Measurements from ENCODE around the gene GOLGA7B.
"Not testable (repeated sequence)": the region's sequence is repeated elsewhere in the genome, so short reads cannot be mapped to it uniquely, and the experiment has no call there.

GOLGA7B gene

DNA sequence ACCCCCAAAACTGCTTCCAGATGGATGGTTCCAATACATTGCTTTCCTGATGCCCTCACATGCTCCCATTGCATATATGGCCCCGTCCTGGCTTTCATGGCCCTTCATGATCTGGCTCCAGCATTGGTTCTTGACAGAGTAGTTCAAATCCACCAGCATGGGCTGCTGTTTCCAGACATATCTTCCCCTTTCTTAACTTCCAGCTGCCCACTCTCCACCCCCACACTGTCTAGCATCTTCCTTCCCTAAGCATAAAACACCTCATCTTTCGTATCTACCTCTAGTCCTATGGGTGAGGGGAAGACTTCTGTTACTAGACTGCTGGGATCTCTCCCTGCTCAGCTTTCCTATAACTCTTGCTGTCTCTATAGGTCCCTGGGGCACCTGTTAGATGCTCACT, 13.2 kb upstream of the GOLGA7B start:
- DNase-seq (ENCODE audit: low read depth): no peak

DNA sequence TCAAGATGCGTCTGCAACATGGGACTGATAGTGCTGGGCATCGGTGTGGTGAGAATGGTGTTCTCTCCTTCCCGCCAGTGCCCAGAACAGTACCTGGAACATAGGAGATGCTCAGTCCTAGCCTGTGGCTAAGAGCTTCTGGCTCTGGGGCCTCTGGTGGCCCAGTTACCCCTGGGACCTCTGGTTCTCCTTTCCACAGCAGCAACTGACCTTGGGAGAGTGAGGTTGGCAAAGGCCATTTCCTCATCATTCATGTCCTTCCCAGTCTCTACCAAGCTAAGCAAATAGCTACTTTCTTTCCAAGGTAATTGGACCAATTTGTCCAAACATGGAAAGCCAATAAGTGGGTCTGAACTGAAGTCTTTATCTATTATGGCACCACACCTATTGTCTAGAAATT, 11.6 kb upstream of the GOLGA7B start:
- no peak for DNase-seq (ENCODE audit: low read depth)

DNA sequence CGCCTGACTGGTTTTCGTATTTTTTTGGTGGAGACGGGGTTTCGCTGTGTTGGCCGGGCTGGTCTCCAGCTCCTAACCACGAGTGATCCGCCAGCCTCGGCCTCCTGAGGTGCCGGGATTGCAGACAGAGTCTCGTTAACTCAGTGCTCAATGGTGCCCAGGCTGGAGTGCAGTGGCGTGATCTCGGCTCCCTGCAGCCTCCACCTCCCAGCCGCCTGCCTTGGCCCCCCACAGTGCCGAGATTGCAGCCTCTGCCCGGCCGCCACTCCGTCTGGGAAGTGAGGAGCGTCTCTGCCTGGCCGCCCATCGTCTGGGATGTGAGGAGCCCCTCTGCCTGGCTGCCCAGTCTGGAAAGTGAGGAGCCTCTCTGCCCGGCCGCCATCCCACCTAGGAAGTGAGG, 8.5 kb upstream of the GOLGA7B start:
- DNase-seq (ENCODE audit: low read depth): not testable (repeated sequence)

DNA sequence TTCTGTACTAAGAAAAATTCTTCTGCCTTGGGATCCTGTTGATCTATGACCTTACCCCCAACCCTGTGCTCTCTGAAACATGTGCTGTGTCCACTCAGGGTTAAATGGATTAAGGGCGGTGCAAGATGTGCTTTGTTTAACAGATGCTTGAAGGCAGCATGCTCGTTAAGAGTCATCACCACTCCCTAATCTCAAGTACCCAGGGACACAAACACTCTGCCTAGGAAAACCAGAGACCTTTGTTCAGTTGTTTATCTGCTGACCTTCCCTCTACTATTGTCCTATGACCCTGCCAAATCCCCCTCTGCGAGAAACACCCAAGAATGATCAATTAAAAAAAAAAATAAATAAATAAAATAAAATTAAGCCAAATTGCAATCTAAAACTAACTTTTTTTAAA, 7.5 kb upstream of the GOLGA7B start:
- not testable (repeated sequence) for DNase-seq (ENCODE audit: low read depth)

DNA sequence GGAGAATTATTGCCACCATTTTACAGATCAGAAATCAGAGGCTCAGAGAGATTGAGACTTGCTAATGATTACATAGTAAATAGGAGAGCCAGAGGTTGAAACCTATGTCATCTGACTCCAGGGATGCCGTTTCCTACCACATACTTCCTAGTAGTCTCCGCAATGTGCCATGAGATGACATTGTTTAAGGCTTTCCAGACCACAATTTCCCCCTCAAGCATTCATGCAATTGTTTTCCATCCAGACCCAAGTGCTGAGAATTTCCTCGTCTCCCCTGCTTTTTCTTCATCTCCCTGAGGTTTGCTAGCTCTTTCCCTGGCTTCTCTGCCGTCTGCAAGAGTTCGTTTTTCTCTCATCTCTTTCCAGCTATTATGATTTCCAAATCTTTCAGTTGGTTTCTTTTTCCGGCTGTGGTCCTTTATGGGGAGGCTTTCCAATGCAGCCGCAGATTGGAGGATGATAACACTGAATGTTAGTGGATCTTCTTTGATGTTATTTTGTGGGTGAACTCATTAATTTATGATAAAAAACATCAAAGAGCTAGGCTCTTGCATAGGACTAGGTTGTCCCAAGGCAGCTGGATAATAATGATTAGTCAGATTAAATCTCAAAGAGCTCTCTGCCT, 6.9 kb upstream of the GOLGA7B start:
- no peak for DNase-seq (ENCODE audit: low read depth)

DNA sequence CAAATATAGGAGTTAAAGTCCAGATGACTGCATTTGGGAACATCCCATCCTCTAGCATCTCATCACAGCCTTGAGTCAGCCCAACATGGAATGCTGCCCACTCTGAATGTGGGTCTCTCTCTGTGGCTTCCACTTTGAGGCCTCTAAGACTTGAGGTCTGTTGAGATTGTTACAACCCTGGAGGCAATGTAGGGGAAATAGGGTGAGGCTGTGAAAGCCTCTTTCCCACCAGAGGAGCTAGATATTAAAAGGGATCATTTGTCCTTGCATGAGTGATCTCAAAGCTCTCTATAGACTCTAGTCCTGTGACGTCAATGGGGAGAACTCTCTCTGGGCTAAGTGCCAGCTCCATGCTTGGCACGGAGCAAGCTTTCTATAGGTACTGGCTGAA, 6.4 kb upstream of the GOLGA7B start:
- no peak for DNase-seq (ENCODE audit: low read depth)

DNA sequence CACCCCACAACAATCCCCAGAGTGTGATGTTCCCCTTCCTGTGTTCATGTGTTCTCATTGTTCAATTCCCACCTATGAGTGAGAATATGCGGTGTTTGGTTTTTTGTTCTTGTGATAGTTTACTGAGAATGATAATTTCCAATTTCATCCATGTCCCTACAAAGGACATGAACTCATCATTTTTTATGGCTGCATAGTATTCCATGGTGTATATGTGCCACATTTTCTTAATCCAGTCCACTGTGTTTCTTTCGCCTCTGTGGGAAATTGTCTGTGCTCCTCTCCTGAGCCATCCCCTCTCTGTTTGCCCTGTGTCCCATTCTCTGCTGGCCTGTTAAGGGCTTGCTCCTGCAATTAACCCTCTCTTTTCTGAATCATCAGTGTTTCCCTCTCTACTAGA, 5.7 kb upstream of the GOLGA7B start:
- not testable (repeated sequence) for DNase-seq (ENCODE audit: low read depth)

DNA sequence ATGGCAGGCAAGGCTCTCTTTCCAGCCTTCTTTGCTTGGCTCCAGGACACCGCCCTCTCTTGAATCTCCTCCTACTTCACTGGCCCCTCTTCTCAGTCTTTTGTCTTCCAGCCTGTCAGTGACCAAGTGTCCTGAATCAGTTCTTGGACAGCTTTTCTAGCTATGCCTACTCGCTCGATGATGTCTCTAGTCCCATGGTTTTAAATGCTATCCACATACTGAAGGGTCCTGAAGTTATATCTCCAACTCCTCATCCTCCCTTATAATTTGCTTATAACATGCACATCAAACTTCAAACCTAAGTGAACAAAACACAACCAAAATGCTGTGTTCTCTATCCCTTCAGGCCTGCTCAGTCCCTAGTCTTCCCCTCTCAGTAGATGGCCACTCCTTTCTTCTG, 5.0 kb upstream of the GOLGA7B start:
- DNase-seq (ENCODE audit: low read depth): no peak

DNA sequence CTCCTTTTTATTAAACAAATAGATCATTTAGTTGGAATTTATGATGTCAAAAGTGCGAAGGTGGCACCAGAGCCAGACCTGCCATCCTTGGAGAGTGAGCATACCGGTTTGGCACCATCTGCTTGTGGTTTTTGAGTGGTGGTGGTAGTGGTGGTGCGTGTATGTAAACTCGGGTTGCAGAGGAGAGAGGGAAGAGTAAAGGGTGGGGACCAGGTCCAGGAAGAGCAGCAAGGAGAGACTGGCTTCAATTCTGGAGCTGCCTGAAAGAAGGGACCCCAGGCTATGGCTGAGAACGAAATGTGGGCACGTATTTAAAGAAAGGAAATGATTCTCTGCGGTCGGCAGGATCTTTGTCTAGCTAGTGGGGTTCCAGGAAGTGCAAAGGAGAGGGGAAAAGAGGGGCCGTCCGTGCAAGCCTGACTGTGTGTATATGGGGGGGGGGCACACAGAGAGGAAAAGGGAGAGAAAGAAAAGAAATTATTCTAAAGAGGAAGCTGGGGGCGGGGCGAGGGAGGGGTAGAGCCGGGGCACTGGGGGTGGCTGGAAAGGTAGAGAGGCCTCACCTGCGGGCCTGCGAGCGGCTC, 448 bp upstream of the GOLGA7B start:
- DNase-seq (ENCODE audit: low read depth): no peak

DNA sequence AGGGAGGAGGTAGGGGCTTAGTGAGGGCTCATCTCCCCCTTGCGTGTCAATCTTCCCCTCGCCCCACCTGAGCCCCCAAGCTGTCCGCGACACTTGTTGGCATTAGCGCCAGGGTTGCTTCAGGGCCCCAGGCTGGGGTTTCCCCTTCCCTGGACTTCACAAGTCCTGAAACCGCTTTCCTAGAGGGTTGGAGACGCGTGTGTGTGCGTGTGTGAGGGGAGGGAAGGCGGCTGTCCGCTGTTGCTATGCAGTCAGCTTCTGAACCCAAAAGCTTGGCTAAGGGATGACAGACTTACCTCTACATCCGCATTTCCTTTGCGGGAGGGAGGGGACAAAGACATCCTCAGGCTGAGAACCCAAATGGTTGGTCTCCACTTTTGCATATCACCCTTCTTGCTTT, 803 bp downstream of the GOLGA7B start:
- DNase-seq (ENCODE audit: low read depth): no peak

DNA sequence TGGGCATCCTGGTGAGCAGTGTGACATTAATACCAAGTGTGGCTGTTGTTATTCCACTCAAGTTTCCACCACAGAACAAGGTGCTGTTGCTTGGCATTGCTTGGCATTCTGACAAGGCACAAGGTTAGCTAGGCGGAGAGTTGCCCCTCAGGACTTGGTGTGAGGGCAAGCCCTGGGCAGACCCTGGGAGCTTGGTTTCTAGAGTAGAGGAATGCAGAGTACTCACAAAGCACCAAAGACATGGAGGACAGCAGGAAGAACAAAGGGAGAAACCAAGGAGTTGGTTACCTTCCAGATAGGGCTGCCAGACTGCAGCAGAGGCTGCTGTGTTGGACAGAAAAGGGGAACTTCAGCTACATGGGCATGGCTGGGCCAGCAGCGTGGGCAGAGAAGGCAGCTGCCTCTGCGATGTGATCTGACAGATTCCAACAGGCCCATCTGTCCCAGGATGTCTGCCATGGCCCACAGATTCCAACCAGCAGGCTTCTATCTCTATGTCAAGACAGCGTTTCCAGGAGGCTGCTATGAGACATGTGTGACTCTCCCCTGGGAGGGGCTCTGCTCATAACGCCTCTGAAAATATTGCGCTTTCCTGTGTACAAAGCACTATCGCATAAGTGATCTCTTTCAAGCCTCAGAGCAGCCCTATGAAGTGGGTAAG, 1.8 kb downstream of the GOLGA7B start:
- no peak for DNase-seq (ENCODE audit: low read depth)

DNA sequence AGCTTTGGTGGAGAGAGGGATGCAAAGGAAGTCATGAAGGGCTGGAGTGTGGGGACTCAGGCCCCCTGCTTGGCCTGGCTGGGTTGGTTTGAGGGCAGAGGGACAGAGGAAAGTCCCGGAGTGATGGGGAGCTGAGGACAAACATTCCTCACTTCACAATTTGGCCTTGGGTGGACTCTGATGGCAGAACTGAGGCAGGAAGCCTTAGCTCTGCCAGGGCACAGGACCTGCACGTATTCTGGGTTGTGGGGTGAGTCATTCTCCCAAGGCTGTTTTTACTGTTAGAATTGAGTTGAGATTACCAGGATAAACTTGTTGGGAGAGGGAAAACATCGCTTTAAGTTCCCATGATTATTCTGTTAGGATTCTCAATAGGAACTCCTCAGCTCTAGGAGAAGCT, 2.6 kb downstream of the GOLGA7B start:
- no peak for DNase-seq (ENCODE audit: low read depth)

DNA sequence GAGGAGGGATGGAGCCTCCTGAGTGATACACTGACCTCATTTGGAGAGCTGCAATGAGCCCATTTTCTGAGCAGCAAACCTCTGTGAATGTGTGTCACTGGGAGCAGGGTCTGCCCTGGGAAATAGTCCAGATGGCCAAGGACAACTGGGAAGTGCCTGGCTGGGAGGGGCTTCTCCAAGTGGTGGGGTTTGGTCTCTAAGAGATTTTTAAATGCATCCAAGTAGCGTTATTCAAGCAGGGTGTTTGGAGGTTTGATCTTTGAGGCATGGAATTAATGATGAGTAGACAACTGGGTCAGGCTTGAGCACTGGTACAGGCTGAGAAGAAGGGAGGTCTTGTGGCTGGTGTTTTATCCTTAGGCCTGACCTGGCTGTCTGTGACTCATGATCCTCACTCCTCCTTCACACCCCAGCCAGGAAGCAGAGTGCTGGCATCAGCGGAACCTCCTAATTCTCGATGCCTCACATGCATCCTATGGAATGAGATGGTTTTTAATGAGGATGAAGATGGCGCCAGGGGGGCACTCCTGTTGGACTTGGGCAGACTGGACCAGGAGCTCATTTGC, 3.3 kb downstream of the GOLGA7B start:
- DNase-seq (ENCODE audit: low read depth): no peak

DNA sequence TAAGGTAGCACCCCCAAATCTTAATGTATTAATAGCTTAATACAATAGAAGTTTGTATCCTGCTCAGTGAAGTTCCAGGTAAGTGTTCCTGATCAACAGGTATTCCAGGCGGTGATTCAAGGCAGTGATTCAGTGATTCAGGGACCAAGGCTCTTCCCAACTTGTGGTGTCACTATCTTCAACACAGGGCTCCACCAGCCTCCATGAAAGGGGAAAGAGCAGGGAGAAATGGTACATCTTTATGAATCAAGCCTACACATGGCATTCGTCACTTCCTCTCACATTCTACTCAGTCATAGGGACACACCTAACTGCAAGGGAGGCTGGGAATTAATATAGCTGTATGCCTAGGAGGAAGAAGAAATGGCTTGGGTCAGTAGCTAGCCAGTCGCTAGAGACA, 5.1 kb downstream of the GOLGA7B start:
- no peak for DNase-seq (ENCODE audit: low read depth)

DNA sequence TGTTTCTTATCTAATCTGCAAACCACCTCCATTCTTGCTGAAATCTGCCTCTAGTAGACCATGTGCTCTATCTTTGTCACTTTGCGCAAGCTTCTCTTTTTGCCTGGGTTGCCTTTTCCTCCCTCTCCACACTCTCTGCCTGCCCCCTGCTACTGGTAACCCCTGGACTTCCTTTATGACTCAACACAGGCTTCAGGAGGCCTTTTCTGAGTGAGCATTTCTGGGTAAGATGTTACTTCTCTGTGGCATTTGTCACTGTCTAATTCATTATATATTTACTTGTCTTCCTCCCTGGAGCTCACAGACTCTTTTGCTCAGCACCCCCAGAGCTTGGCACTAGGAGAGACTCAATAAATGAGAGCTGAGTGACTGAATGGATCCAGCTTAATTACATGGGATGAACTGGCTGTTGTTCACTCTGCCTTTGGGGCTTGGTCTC, 8.4 kb downstream of the GOLGA7B start:
- DNase-seq (ENCODE audit: low read depth): no peak

DNA sequence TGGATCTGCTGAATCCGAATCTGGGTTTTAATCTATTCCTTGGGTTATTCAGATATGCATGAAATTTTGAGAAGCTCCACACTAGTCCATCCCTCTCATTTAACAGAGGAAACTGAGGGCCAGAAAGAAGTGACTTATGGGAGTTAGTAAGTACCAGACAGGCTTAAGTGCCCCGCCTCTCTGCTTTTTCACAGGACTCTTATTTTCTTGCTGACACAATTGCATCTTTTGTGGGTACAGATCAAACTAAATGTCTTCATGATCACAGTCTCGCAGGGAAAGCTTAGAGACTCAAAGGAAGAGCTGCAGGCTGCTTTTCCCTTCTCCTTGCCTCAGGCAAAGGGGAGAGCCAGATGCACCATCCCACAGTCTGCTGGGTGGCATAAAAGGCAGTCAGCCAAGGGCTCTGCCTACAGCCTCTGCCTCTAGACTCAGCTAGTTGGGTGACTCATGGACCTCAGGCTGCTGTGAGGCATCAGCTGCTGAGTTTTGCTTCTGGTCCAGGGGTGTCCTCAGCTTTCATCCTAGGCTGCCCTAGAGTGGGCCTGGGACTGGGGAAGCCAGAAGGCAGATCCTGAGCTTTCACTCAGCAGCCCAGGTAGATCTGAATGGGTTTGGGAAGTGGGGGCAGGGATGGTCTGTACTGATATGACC, 11.6 kb downstream of the GOLGA7B start:
- no peak for DNase-seq (ENCODE audit: low read depth)

DNA sequence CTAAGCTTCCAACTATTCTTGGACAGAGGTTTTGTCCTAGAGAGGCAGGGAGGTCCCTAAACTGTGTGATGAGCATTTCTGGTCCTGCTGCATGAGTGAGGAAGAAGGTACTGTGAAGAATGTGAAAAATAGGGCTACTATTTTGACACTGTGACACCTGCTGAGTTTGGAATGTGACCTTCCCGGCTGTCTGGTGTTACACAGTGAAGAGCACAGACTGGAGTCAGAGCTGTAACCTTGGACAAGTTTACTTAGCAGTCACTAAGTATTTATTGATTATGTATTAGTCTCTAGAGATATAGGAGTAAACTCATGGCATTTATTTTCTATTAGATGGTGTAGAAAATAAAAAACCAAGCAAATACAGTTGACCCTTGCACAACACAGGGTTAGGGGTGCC, 12.3 kb downstream of the GOLGA7B start:
- no peak for DNase-seq (ENCODE audit: low read depth)

DNA sequence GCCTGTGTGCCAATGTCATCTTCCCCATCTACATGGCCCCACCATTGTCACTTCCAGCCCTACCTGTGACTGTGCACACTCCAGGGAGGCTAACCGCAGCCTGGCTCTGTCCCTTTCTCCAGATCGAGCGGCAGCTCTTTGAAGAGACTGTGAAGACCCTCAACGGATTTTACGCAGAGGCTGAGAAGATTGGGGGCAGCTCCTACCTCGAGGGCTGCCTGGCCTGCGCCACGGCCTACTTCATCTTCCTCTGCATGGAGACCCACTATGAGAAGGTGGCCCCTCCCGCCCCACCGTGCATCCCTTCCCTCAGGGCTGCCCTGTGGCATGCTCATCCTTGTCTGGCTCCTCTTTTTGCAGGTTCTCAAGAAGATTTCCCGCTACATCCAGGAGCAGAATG, 14.2 kb downstream of the GOLGA7B start:
- no peak for DNase-seq (ENCODE audit: low read depth)

DNA sequence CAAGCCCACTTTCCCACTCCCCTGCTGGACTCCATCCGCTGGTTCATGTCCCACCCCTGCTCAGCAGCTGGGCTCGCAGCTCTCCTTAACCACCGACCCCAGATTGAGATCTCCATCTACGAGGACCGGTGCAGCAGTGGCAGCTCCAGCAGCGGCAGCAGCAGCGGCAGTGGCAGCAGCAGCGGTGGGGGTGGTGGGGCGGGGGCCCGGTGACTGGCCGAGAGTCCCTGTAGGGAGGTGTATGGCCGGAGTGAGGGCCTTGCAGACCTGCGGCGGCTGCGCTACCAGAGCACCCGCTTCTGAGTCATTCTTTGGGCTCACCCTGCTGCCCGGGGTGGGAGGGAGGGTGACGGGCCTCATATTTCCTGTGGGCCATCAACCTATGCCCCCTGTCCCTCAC, 15.8 kb downstream of the GOLGA7B start:
- no peak for DNase-seq (ENCODE audit: low read depth)

DNA sequence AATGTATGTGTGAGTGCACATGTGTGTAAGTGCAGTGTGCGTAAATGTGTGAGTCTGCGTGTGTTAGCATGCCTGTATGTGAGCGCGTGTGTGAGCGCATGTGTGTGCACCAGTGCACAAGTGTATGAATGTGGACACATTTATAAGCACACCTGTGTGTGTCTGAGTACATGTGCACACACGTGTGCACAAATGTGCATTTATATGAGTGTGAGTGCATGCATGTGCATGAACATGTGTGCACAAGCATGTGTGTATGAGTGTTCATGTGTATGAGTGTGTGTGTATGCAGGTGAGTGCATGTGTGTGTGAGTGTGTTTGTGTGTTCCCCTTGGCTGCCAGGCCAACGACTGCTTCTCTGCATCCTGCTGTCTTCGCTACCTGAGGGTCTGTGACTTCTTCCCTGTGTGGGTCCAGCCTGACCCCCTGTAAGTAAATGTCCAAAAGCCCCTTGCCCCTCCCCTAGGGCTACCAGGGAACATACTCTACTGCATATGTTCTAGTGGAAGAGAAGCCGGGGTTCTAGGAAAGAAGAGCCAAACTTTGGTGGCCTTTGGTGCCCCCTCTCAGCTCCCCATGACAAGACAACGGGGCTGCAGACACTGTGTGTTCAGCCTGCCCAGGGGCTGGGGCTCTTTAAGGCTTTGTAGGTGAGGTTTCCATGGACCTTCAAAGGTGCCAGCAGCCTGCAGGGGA, 17.0 kb downstream of the GOLGA7B start:
- DNase-seq (ENCODE audit: low read depth): no peak

DNA sequence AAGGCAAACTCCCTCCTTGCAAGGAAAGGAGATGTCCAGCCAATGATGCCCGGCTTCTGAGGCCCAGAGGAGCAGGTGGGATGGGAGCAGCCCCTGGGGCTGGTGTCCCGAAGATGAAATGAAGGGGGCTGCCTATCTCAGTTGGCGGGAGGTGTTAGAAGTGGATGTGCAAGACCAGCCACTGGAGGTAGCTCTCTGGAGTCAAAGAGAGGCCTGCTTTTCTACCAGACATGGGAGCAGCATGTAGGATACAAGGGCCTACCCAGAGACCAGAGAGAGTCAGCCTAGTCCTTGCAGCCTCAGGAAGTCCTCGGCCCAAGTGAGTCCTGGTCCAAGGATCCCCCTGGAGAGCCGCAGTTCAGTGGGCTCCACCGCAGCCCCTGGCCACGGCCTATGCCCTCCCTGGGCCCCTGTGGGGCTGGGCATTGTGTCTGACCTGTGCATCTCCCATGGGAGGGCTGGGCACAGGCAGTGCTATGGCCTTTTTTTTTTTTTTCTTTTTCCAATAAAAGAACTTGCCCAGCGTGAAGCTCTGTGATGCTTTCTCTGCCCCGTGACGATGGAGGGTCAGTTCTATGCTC, 17.7 kb downstream of the GOLGA7B start:
- DNase-seq (ENCODE audit: low read depth): no peak

DNA sequence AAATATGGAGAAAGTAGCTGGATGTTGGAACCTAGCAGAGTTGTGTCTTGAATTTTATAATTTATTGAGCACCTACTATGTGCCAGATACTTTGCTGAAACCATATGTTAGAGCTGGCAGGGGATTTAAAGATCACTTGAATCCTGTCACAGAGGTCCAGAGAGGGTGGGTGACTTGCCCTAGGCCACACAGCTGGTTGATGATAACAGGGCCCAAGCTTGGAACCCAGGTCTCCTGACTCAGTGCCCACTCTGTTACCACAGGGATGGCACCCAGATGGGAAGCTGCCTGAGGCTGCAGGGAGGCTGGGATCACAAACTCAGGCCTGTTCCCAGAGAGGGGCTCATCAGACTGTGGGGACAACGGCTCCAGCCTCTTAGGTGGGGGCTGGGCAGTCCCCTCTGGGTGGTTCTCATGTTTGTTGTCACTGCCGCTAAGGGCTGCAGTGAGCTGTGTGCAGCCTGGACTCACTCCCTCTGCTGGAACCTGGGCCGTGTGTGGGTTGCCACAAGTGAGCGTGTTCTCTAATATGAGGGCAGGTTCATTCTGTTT, 18.6 kb downstream of the GOLGA7B start:
- no peak for DNase-seq (ENCODE audit: low read depth)
